ENCODE data around the gene THOC6. TPM values are rescaled to one million over a fixed set of nuclear protein-coding genes. Genes with fewer than 3 reads are reported as not detected.

Gene THOC6
- total RNA-seq, 2 experiments from 2014 or later, result 46.9 to 50.2 TPM

- ChIA-PET CTCF (no interaction called here), POLR2A (no interaction called here)
- H3K9me3 Mint-ChIP-seq (ENCODE audit: low read depth), result no peaks in the 10 kb centered on the region
- H3K4me3 Mint-ChIP-seq, result no peak overlapping the region
- ATAC-seq (no peak), DNase-seq (no peak)
- H3K27me3 Mint-ChIP-seq, result peaks cover 9% of the 10 kb centered on the region
- H3K36me3 Mint-ChIP-seq (ENCODE audit: low read depth), result no peaks in the 10 kb centered on the region
- intact Hi-C loops (cut with DNase I, micrococcal nuclease), result no loop called here
- peaks cover 32% of the 10 kb centered on the region for H3K4me1 Mint-ChIP-seq
- no peak overlapping the region for H3K27ac Mint-ChIP-seq
Measured at GRCh38 chr16:3017344-3017743, 6.5 kb upstream of the THOC6 start.

- POLR2A ChIA-PET, result no interaction called here
- intact Hi-C loops (cut with DNase I, micrococcal nuclease), result no loop called here
- CTCF ChIA-PET, result interaction anchor here (0.6 to 1.0 kb wide), 2 partner anchors 10 to 17 kb away, joined by 3 read pairs; no protein-coding TSS in a partner anchor
- H3K9me3 Mint-ChIP-seq (ENCODE audit: low read depth), result no peaks in the 10 kb centered on the region
- H3K27me3 Mint-ChIP-seq, result peaks cover 7% of the 10 kb centered on the region
- H3K27ac Mint-ChIP-seq, result no peak within 1 kb of the TSS
- ATAC-seq (no peak), DNase-seq (peak; percentile 76)
- no peak within 1 kb of the TSS for H3K4me3 Mint-ChIP-seq
- H3K4me1 Mint-ChIP-seq, result peaks cover 35% of the 10 kb centered on the region
- H3K36me3 Mint-ChIP-seq (ENCODE audit: low read depth), result no peaks in the 10 kb centered on the region
Measured at GRCh38 chr16:3017794-3018506, 5.9 kb upstream of the THOC6 start, which contains the start of gene CLDN6. Gene CLDN6 (minus strand): TSS chr16:3018183. CDS start chr16:3016021, 2,162 bp downstream.

- ChIA-PET POLR2A (interaction anchor here (0.6 to 1.8 kb wide), 3 partner anchors 9 to 16 kb away, joined by 3 to 4 read pairs (median 3); no protein-coding TSS in a partner anchor), CTCF (interaction anchor here (0.6 to 3.8 kb wide), 10 partner anchors 8 to 504 kb away, joined by 3 to 39 read pairs (median 3); no protein-coding TSS in a partner anchor)
- DNase-seq, result no peak
- Mint-ChIP-seq H3K9me3 (ENCODE audit: low read depth) (no peaks in the 10 kb centered on the region), H3K27ac (peak overlapping the region; percentile 77), H3K4me1 (peaks cover 46% of the 10 kb centered on the region), H3K36me3 (ENCODE audit: low read depth) (peaks cover 2% of the 10 kb centered on the region), H3K27me3 (peaks cover 7% of the 10 kb centered on the region), H3K4me3 (peak overlapping the region; percentile 74)
- intact Hi-C loops (cut with DNase I, micrococcal nuclease), result loop anchor here (1.0 to 5.0 kb wide), 12 partner anchors 15 to 1288 kb away; partner anchors contain the start of genes ADCY9 (in 1 of the 2), CEMP1 (in 1 of the 2), ELOB (in 1 of the 2) and FLYWCH2 (in 1 of the 2)
- no peak for ATAC-seq
Measured at GRCh38 chr16:3019594-3020246, 4.1 kb upstream of the THOC6 start.

- intact Hi-C loops (cut with DNase I, micrococcal nuclease), result loop anchor here (1.0 to 5.0 kb wide), 12 partner anchors 15 to 1287 kb away; partner anchors contain the start of genes ADCY9 (in 1 of the 2), CEMP1 (in 1 of the 2), ELOB (in 1 of the 2) and FLYWCH2 (in 1 of the 2)
- Mint-ChIP-seq H3K27me3 (peaks cover 7% of the 10 kb centered on the region), H3K4me1 (peaks cover 46% of the 10 kb centered on the region), H3K27ac (peak within 1 kb of the TSS; percentile 97), H3K4me3 (peak within 1 kb of the TSS; percentile 74), H3K36me3 (ENCODE audit: low read depth) (peaks cover 2% of the 10 kb centered on the region), H3K9me3 (ENCODE audit: low read depth) (no peaks in the 10 kb centered on the region)
- ChIA-PET POLR2A (interaction anchor here (0.6 to 1.8 kb wide), 3 partner anchors 9 to 16 kb away, joined by 3 to 4 read pairs (median 3); no protein-coding TSS in a partner anchor), CTCF (interaction anchor here (0.6 to 3.8 kb wide), 8 partner anchors 8 to 503 kb away, joined by 3 to 39 read pairs (median 4); no protein-coding TSS in a partner anchor)
- DNase-seq, result peak; percentile 85
- peak; percentile 2 for ATAC-seq
Measured at GRCh38 chr16:3020247-3020603, 3.6 kb upstream of the THOC6 start, which contains the start of gene TNFRSF12A. Gene TNFRSF12A (plus strand): TSS chr16:3020368. CDS start chr16:3020398, 30 bp downstream.

- ATAC-seq (peak; percentile 3), DNase-seq (peak; percentile 77)
- Mint-ChIP-seq H3K9me3 (ENCODE audit: low read depth) (no peaks in the 10 kb centered on the region), H3K27me3 (peaks cover 7% of the 10 kb centered on the region), H3K4me3 (peak overlapping the region; percentile 74), H3K36me3 (ENCODE audit: low read depth) (peaks cover 2% of the 10 kb centered on the region), H3K27ac (peak overlapping the region; percentile 97), H3K4me1 (peaks cover 50% of the 10 kb centered on the region)
- intact Hi-C loops (cut with DNase I, micrococcal nuclease), result loop anchor here (1.0 to 5.0 kb wide), 12 partner anchors 16 to 1286 kb away; partner anchors contain the start of genes ADCY9 (in 1 of the 2), CEMP1 (in 1 of the 2), ELOB (in 1 of the 2) and FLYWCH2 (in 1 of the 2)
- POLR2A ChIA-PET, result interaction anchor here (0.6 to 1.8 kb wide), 5 partner anchors 13 to 55 kb away, joined by 3 to 7 read pairs (median 3); partner anchors contain the start of gene IL32
- CTCF ChIA-PET, result interaction anchor here (0.6 to 3.8 kb wide), 9 partner anchors 7 to 502 kb away, joined by 3 to 39 read pairs (median 4); no protein-coding TSS in a partner anchor
Measured at GRCh38 chr16:3020604-3021448, 3.0 kb upstream of the THOC6 start.

- POLR2A ChIA-PET, result interaction anchor here (0.6 to 1.3 kb wide), 4 partner anchors 14 to 55 kb away, joined by 3 to 7 read pairs (median 3); partner anchors contain the start of gene IL32
Measured at GRCh38 chr16:3021449-3022207, 2.2 kb upstream of the THOC6 start.

GRCh38 chr16:3022208-3022683 lies 1.6 kb upstream of the THOC6 start:
- H3K27me3 Mint-ChIP-seq, result peaks cover 5% of the 10 kb centered on the region
- intact Hi-C loops (cut with DNase I, micrococcal nuclease), result loop anchor here (5.0 kb wide), 8 partner anchors 35 to 1285 kb away; partner anchors contain the start of genes ADCY9 (in 1 of the 2), CEMP1 (in 1 of the 2), ELOB (in 1 of the 2) and RNPS1 (in 1 of the 2)
- H3K4me3 Mint-ChIP-seq, result peak overlapping the region; percentile 74
- no peaks in the 10 kb centered on the region for H3K9me3 Mint-ChIP-seq (ENCODE audit: low read depth)
- H3K4me1 Mint-ChIP-seq, result peaks cover 50% of the 10 kb centered on the region
- CTCF ChIA-PET, result interaction anchor here (0.6 to 3.8 kb wide), 8 partner anchors 10 to 726 kb away, joined by 3 to 39 read pairs (median 5); no protein-coding TSS in a partner anchor
- ATAC-seq (peak; percentile 37), DNase-seq (peak; percentile 97)
- peaks cover 14% of the 10 kb centered on the region for H3K36me3 Mint-ChIP-seq (ENCODE audit: low read depth)
- peak overlapping the region; percentile 97 for H3K27ac Mint-ChIP-seq
- POLR2A ChIA-PET, result interaction anchor here (0.5 to 1.3 kb wide), 7 partner anchors 14 to 192 kb away, joined by 3 to 7 read pairs (median 3); partner anchors contain the start of genes IL32 and ZSCAN10

More at GRCh38 chr16:3021449-3022207, 2.2 kb upstream of the THOC6 start:
- peak; percentile 95 for DNase-seq
- Mint-ChIP-seq H3K4me3 (peak overlapping the region; percentile 74), H3K27me3 (peaks cover 7% of the 10 kb centered on the region), H3K9me3 (ENCODE audit: low read depth) (no peaks in the 10 kb centered on the region), H3K4me1 (peaks cover 50% of the 10 kb centered on the region), H3K27ac (peak overlapping the region; percentile 97), H3K36me3 (ENCODE audit: low read depth) (peaks cover 8% of the 10 kb centered on the region)
- intact Hi-C loops (cut with DNase I, micrococcal nuclease), result loop anchor here (2.0 to 5.0 kb wide), 11 partner anchors 17 to 1286 kb away; partner anchors contain the start of genes ADCY9 (in 1 of the 2), CEMP1 (in 1 of the 2), ELOB (in 1 of the 2) and FLYWCH2 (in 1 of the 2)
- CTCF ChIA-PET, result interaction anchor here (0.6 to 3.8 kb wide), 5 partner anchors 10 to 173 kb away, joined by 3 to 39 read pairs (median 6); no protein-coding TSS in a partner anchor
- ATAC-seq, result peak; percentile 56

GRCh38 chr16:3022684-3023414 lies 986 bp upstream of the THOC6 start:
- H3K36me3 Mint-ChIP-seq (ENCODE audit: low read depth), result peaks cover 14% of the 10 kb centered on the region
- peak overlapping the region; percentile 97 for H3K27ac Mint-ChIP-seq
- intact Hi-C loops (cut with DNase I, micrococcal nuclease), result loop anchor here (5.0 kb wide), 8 partner anchors 34 to 1284 kb away; partner anchors contain the start of genes ADCY9 (in 1 of the 2), CEMP1 (in 1 of the 2), ELOB (in 1 of the 2) and RNPS1 (in 1 of the 2)
- POLR2A ChIA-PET, result interaction anchor here (0.5 to 1.2 kb wide), 5 partner anchors 41 to 191 kb away, joined by 3 to 4 read pairs (median 3); partner anchors contain the start of gene ZSCAN10
- ATAC-seq (no peak), DNase-seq (peak; percentile 43)
- H3K27me3 Mint-ChIP-seq, result peaks cover 5% of the 10 kb centered on the region
- no peaks in the 10 kb centered on the region for H3K9me3 Mint-ChIP-seq (ENCODE audit: low read depth)
- CTCF ChIA-PET, result interaction anchor here (0.6 to 3.8 kb wide), 8 partner anchors 9 to 727 kb away, joined by 3 to 39 read pairs (median 6); no protein-coding TSS in a partner anchor
- peak overlapping the region; percentile 74 for H3K4me3 Mint-ChIP-seq
- peaks cover 53% of the 10 kb centered on the region for H3K4me1 Mint-ChIP-seq
